HG03108 (cell line): ENCODE measurements around the gene POU3F2.
A peak's percentile ranks its signal among the peaks of the same experiment; 100 is the strongest.

Experiments
- ATAC-seq: cut with Tn5 transposase; IDR thresholded peaks from one replicate; pipeline ENCODE4 v1.9.1; 2021; ENCODE audit warnings: moderate library complexity; ENCODE audit not compliant: unreplicated experiment

POU3F2 gene

GRCh38 chr6:98843271-98844243, 9.2 kb downstream of the POU3F2 start:
- ATAC-seq = no peak

GRCh38 chr6:98844244-98845210, 10.2 kb downstream of the POU3F2 start:
- no peak for ATAC-seq

DNA sequence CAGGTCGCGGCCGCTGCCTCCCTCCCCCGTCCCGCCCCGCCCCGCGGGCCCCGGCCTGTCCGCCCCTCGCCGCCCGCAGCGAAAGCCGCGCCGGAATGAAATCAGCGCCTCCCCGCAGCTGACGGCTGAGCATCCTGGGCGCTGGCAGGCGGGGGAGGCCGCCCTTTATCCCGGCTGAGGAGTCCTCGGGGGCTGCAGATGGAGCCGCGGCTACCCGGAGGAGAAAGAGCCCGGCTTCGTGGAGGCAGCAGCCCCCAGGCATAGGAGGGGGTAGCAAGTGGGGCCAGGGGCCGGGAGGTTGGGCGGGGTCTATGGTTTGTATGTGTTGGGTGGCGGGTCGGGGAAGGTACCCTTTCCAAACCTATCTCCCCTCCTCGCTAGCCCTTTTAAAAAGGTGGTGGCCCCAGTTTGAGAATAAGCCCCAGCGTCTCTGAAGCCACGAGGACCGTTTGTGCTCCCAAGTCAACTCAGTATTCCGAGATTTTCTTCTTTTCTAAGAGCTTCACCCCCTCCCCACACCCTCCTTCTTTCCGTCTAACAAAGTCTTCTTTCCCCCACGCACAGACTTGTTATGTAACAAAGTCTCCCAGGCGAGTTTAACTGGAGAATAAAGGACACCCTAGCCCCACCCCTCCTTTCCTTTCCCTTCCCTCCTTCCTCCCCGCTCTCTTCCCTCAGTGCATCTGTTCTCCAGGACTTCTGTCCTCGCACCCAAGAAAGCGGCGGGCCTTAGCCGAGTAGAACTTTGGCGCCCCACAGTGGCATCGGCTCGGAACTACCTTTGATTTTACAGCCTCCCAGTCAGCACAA, 11.0 kb downstream of the POU3F2 start:
- ATAC-seq = peak; percentile 56

- ATAC-seq = no peak
Measured at GRCh38 chr6:98846021-98846380, 11.6 kb downstream of the POU3F2 start.

- no peak for ATAC-seq
Measured at GRCh38 chr6:98847416-98847778, 13.0 kb downstream of the POU3F2 start.

DNA sequence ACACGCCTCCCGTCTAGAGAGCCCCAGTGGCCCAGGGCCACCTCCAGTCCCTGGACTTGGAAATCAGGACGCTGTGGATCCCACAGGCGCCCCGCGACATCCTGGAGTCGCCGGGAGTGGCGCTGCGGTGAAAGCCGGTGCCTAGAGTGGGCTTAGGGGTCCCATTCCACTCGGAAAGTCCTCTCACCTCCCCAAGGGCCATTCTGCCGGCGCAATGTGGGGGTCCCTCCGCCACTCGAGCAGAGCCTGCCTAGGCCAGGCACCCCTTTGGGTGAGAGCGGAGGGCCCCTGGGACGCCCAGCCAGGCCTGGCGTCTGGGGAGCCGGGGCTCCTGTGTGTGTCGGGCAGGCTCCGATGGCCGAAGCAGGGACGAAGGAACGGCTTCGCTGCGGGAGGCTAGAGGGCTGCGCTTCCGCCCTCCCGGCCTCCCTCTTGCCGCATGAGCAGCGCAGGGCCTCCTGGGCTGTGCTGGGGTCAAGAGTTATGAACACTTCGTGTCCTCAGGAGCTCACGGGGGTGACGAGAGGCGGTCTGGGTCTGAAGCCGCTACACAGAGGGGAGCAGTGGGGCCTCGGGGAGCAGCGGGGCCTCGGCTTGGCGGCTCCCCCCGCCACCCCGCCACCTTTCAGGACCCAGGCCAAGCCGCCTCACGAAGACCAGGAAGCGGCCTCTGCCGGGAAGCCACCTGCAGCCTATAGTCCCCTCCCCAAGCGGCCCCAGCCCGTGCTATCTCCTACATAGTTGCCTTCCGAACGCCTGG, 13.6 kb downstream of the POU3F2 start:
- ATAC-seq = no peak

GRCh38 chr6:98848539-98849242, 14.3 kb downstream of the POU3F2 start:
- ATAC-seq = no peak

DNA sequence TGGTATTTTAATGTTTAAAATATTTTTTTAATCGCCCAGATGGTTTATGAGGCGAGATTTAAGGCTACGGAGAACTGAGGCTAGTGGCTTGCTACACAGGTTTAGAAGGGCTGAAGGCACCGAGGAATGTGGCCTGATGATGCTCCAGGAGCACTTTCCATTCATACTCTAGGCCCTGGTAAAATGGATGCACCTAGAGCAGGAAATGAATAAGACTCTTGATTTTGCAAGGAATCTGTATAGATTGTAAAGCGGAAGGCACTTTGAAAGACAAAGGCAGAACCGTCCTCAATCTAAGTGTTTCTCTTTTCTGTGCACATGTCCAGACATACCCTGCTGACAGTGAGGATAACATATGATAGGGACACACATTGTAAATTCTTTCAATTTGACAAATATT, 30.1 kb downstream of the POU3F2 start:
- ATAC-seq = no peak

- no peak for ATAC-seq
Measured at GRCh38 chr6:98871057-98871456, 36.7 kb downstream of the POU3F2 start.

DNA sequence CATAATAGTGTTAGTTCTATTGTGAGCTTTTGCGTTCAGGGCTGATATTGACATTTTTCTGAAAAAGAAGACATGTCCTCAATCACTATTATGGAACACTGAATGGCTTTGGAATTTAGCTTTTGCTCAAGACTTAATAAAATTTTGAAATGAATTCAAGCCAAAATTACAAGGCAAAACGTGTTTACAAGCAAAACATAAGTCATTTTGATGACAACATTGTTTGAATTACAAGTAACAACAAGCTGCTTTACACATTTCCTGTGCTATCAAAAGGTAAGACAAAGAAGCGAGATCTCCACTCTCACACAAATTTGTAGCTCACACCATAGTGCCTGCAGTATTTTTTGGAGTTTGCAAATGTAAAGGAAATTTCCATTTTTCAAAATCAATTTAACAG, 37.4 kb downstream of the POU3F2 start:
- no peak for ATAC-seq

DNA sequence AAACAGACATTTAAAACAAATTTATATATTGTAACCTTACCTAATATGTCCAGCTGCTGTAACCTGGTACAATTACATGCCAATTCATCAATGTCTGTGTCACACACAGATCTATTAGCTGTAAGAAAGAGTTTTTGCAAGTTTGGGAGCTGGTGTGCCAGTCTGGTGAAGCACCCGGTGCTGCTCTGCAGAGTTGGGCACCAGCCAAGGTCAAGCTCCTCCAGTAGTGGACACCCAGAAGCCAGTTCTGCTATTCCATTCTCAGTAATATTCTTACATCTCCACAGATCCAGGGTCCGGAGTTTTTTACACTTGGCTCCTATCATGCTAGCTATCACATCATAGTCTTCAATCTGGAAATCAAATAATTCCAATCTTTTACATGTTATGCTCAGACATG, 41.0 kb downstream of the POU3F2 start:
- ATAC-seq = no peak

GRCh38 chr6:98877250-98877649, 42.9 kb downstream of the POU3F2 start:
- ATAC-seq = no peak

GRCh38 chr6:98880486-98880885, 46.1 kb downstream of the POU3F2 start:
- peak; percentile 73 for ATAC-seq

- ATAC-seq = no peak
Measured at GRCh38 chr6:98885330-98885729, 51.0 kb downstream of the POU3F2 start.

DNA sequence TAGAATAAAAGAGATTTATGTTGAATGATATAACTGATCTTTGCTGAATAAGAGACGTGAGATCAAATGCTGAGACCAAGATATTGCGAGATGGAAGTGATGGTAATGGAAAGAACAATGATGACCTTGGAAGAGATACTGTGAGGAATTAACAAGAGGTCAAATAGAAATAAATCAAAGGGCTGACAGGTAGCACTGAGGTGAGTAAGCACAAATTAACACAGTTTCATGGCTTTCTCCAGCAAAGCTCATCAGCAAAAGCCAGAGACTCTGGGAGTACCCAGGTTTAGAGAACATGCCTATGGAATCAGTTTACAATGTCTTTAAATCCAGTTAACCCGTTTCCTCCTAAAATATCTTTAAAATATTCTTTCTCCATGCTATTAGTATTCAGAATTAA, 53.3 kb downstream of the POU3F2 start:
- ATAC-seq = no peak
